IPS DF 19.7 (cell line): ENCODE data around the gene NPAS1.

Experiments
- DNase-seq: peaks from one replicate; pipeline ENCODE4 v3.0.0-alpha.2; 2013; ENCODE audit warnings: low read depth, low spot score

The NPAS1 gene

DNA sequence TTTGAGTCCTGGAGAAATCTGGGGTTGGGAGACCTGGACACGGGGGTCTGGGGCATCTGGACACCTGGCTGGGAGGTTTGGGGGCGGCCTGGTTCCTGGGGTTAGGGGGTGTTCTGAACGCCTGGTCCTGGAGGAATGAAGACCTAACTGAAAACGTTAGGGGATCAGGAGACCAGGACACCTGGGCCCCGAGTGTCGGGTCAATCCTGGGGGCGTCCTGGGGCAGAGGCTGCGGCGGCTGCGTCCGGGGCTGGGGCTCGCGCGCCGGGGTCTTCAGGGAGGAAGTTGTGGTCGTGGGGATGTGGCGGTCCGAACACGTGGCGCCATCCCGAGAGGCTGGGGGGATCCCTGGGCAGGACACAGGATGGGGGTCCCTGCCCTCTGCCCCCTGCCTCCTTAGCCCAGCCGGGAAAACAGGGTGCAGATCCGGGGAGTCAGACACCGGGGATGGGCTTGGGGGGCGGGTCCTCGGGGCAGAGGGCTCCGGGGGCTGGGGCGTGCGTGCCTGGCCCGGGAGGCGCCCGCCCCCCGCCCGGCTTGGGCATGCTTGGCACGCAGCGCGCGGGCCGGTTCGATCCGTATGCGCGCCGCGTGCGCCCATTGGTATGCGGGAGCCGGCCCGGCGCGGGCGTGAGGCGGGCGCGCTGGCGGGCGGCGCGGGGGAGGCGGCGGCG is 632 bp downstream of the NPAS1 start:
- DNase-seq: no peak

- no peak for DNase-seq
Measured at GRCh38 chr19:47020992-47021496, 1.4 kb downstream of the NPAS1 start.

DNA sequence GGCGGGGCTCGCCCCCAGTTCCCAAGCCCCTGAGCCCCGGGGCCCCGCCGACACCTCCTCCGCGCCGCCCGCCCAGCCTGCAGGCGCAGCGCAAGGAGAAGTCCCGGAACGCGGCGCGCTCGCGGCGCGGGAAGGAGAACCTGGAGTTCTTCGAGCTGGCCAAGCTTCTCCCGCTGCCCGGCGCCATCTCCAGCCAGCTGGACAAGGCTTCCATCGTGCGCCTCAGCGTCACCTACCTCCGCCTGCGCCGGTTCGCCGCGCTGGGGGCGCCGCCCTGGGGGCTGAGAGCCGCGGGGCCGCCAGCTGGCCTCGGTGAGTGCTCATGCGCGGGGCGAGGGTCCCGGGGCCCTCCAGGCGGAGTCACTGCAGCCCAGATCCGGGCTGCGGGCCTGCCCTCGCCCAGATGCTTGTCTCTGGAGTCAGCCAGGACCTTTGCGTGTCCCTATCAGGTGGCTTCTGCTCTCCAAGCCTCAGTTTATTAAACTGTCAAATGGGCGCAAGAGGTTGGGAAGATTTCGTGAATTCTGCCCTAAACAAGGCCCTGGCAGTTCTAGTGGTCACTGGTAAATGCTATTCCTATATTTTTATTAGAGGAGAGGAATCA is 2.0 kb downstream of the NPAS1 start:
- no peak for DNase-seq

DNA sequence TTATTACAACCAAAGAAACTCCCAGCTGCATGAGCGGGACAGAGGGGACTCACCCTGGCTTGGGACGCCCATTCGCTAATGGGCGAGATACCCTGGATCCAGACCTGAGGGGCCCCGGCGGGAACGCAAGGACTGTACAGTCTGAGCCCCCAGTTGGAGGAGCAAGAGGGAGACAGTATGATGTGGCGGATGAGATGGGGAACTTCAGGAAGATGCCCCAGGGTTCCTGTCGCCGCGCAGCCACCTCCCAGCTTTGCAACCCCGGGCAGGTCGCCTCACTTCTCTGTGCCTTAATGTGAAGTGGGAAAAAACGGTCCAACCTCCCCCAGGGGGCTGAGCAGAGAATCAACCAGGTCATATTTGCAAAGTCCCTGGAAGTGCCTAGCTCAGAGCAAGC is 2.5 kb downstream of the NPAS1 start:
- DNase-seq: no peak

GRCh38 chr19:47022541-47023447 is 3.2 kb downstream of the NPAS1 start:
- DNase-seq: no peak

GRCh38 chr19:47023448-47023794 is 3.8 kb downstream of the NPAS1 start:
- no peak for DNase-seq

DNA sequence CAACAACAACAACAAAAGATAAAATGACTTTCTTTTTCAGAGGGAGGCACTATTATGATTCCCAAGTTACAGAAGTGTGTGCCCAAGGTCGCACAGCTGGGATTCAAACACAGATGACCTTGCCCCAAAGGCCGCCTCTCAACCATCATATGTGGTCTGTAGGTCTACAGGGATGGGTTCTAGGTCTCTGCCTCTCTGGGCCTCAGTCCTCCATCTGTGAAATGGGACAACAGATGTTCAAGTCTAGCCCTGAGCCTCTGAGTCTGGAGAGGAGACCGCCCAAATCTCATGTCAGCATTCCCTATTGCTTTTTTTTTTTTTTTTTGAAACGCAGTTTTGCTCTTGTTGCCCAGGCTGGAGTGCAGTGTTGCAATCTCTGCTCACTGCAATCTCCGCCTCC is 4.9 kb downstream of the NPAS1 start:
- no peak for DNase-seq

DNA sequence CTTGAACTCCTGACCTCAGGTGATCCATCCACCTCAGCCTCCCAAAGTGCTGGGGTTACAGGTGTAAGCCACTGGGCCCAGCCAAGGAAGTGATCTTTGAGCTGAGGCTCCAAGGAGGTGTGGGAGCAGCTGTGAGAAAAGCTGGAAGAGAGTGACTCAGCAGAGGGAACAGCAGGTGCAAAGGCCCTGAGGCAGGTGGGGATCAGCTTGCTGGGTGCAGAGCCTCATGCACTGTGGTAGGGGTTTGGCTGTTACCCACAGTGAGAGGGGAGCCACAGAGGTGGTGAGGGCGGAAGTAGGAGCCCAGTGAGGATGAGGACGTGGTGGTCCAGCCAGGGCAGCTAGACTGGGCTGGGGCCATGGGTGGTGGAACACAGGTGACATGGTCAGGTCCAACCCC is 6.5 kb downstream of the NPAS1 start:
- no peak for DNase-seq

GRCh38 chr19:47026889-47027288 is 7.3 kb downstream of the NPAS1 start:
- no peak for DNase-seq

DNA sequence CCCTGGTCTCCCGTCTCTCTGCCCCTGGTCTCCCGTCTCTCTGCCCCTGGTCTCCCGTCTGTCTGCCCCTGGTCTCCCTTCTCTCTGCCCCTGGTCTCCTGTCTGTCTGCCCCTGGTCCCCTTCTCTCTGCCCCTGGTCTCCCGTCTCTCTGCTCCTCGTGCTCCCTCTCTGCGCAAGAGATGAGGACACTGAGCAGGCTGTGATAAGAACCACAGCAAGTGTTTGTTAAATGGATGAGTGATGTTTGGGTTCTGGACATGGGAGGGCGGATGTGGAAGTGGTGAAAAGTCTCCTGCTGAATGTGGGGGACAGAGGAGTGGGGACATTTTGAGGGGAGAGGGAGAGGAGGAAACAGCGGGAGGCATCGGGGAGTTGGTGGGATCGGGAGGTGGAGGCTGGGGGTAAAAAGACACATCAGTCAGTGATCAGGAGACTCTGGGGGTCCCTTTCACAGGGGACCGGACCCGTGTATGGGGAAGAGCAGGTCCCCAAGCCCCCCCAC is 8.0 kb downstream of the NPAS1 start:
- DNase-seq: no peak

GRCh38 chr19:47028195-47028601 is 8.6 kb downstream of the NPAS1 start:
- DNase-seq: no peak

- DNase-seq: no peak
Measured at GRCh38 chr19:47032171-47032811, 12.7 kb downstream of the NPAS1 start.

- no peak for DNase-seq
Measured at GRCh38 chr19:47035127-47036096, 15.8 kb downstream of the NPAS1 start.

- DNase-seq: no peak
Measured at GRCh38 chr19:47036097-47036651, 16.5 kb downstream of the NPAS1 start.

GRCh38 chr19:47037766-47038165 is 18.1 kb downstream of the NPAS1 start:
- DNase-seq: no peak

DNA sequence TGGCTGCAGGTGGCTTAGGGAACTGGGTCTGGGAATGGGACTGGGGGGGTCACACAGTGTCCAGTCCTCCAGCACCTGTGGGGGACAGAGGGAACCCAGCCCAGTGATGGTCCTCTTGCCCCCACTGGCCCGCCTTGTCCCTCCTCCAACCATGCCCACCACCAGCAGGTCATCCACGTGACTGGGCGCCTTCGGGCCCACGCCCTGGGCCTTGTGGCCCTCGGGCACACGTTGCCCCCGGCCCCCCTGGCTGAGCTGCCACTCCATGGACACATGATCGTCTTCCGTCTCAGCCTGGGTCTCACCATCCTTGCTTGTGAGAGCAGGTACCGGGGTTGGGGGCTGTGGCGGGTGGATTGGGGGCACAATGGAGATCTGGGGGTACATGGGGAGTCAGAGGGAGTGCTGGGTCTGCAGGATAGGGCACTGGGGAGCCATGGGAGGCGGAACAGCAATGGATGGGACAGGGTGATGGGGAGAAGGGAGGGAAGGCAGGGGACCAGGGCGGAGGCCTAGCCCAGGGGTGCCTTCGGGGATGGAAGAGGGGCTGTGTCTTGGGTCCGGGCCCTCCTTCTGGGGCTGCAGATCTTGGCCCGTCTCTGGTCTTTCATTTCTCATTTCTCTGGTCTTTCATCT is 19.7 kb downstream of the NPAS1 start:
- no peak for DNase-seq

DNA sequence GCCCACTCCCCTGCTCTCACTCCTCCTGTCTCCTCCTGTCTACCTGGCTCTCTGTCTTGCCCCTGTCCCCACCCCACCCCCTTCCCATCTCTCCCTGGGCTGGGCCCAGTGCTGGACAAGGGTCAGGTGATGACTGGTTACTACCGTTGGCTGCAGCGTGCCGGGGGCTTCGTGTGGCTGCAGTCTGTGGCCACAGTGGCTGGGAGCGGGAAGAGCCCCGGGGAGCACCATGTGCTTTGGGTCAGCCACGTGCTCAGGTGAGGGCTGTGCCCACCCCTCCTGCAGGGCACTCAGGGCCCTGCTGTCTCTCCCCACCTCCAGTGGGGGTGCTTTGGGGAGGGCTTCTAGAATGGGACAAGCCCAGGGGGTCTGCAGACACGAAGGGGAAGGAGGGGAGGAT is 21.2 kb downstream of the NPAS1 start:
- no peak for DNase-seq

- no peak for DNase-seq
Measured at GRCh38 chr19:47044946-47045866, 25.6 kb downstream of the NPAS1 start.
